ENCODE data around the gene DNTT.

The DNTT gene

GRCh38 chr10:96378741-96379140 is 74.5 kb downstream of the DNTT start:
- ChIA-PET POLR2A (no interaction called here), CTCF (no interaction called here)
- TF ChIP-seq L3MBTL2 (conservative IDR thresholded peaks at IDR 0.05), result no peak
- TF ChIP-seq CTBP1 (IDR thresholded peaks at IDR 0.05; ENCODE audit: borderline replicate concordance), result no peak
- TF ChIP-seq BHLHE40 (IDR thresholded peaks at IDR 0.05; ENCODE audit: borderline replicate concordance), result no peak
- no peak for DNase-seq (ENCODE audit: extremely low spot score)

GRCh38 chr10:96379758-96380157 is 75.5 kb downstream of the DNTT start:
- CTCF ChIA-PET, result no interaction called here
- TF ChIP-seq FOXA1 (IDR thresholded peaks at IDR 0.05), result no peak
- TF ChIP-seq LEF1 (IDR thresholded peaks at IDR 0.05; ENCODE audit: borderline replicate concordance), result no peak
- no peak for TF ChIP-seq FOXM1 (IDR thresholded peaks at IDR 0.05; ENCODE audit: borderline replicate concordance)
- TF ChIP-seq TARDBP (IDR thresholded peaks at IDR 0.05), result no peak
- no peak for TF ChIP-seq SUZ12 (IDR thresholded peaks at IDR 0.05)
- no peak for TF ChIP-seq ELF4 (IDR thresholded peaks at IDR 0.05)
- no peak for TF ChIP-seq ZNF384 (IDR thresholded peaks at IDR 0.05)
- TF ChIP-seq PKNOX1 (IDR thresholded peaks at IDR 0.05), result no peak
- no peak for TF ChIP-seq L3MBTL2 (conservative IDR thresholded peaks at IDR 0.05)
- no peak for TF ChIP-seq BHLHE40 (IDR thresholded peaks at IDR 0.05; ENCODE audit: borderline replicate concordance)
- TF ChIP-seq HDGF (IDR thresholded peaks at IDR 0.05; ENCODE audit: borderline replicate concordance), result no peak
- TF ChIP-seq CTBP1 (IDR thresholded peaks at IDR 0.05; ENCODE audit: borderline replicate concordance), result no peak
- TF ChIP-seq ARNT (IDR thresholded peaks at IDR 0.05), result no peak
- TF ChIP-seq NFRKB (IDR thresholded peaks at IDR 0.05), result no peak
- TF ChIP-seq FOXK2 (IDR thresholded peaks at IDR 0.05), result no peak
- TF ChIP-seq SP1 (IDR thresholded peaks at IDR 0.05), result no peak
- no peak for DNase-seq (ENCODE audit: extremely low spot score)
- POLR2A ChIA-PET, result no interaction called here

- ChIA-PET POLR2A (no interaction called here), CTCF (interaction anchor here (0.5 to 0.8 kb wide), 2 partner anchors 33 to 224 kb away, joined by 3 to 4 read pairs; no protein-coding TSS in a partner anchor)
- DNase-seq (ENCODE audit: extremely low spot score), result no peak
- no peak for TF ChIP-seq PKNOX1 (IDR thresholded peaks at IDR 0.05)
- no peak for TF ChIP-seq ELF4 (IDR thresholded peaks at IDR 0.05)
- TF ChIP-seq FOXM1 (IDR thresholded peaks at IDR 0.05; ENCODE audit: borderline replicate concordance), result no peak
- no peak for TF ChIP-seq SP1 (IDR thresholded peaks at IDR 0.05)
- no peak for TF ChIP-seq ARNT (IDR thresholded peaks at IDR 0.05)
- TF ChIP-seq SUZ12 (IDR thresholded peaks at IDR 0.05), result no peak
- no peak for TF ChIP-seq L3MBTL2 (conservative IDR thresholded peaks at IDR 0.05)
- no peak for TF ChIP-seq BHLHE40 (IDR thresholded peaks at IDR 0.05; ENCODE audit: borderline replicate concordance)
- TF ChIP-seq CTBP1 (IDR thresholded peaks at IDR 0.05; ENCODE audit: borderline replicate concordance), result no peak
Measured at GRCh38 chr10:96380821-96381220, 76.6 kb downstream of the DNTT start.

GRCh38 chr10:96384506-96384905 is 80.3 kb downstream of the DNTT start:
- no peak for DNase-seq (ENCODE audit: extremely low spot score)
- no peak for TF ChIP-seq NFRKB (IDR thresholded peaks at IDR 0.05)
- TF ChIP-seq L3MBTL2 (conservative IDR thresholded peaks at IDR 0.05), result no peak
- no peak for TF ChIP-seq CTBP1 (IDR thresholded peaks at IDR 0.05; ENCODE audit: borderline replicate concordance)
- no peak for TF ChIP-seq SUZ12 (IDR thresholded peaks at IDR 0.05)
- no peak for TF ChIP-seq BHLHE40 (IDR thresholded peaks at IDR 0.05; ENCODE audit: borderline replicate concordance)
- no peak for TF ChIP-seq FOXM1 (IDR thresholded peaks at IDR 0.05; ENCODE audit: borderline replicate concordance)
- TF ChIP-seq ZNF384 (IDR thresholded peaks at IDR 0.05), result no peak
- no peak for TF ChIP-seq ARNT (IDR thresholded peaks at IDR 0.05)
- TF ChIP-seq ELF4 (IDR thresholded peaks at IDR 0.05), result no peak
- no peak for TF ChIP-seq SP1 (IDR thresholded peaks at IDR 0.05)
- no peak for TF ChIP-seq FOXA1 (IDR thresholded peaks at IDR 0.05)
- POLR2A ChIA-PET, result no interaction called here
- CTCF ChIA-PET, result no interaction called here

GRCh38 chr10:96387161-96387560 is 82.9 kb downstream of the DNTT start:
- TF ChIP-seq SP1 (IDR thresholded peaks at IDR 0.05) (no peak), ZNF384 (IDR thresholded peaks at IDR 0.05) (no peak), TARDBP (IDR thresholded peaks at IDR 0.05) (no peak), NFRKB (IDR thresholded peaks at IDR 0.05) (no peak), ELF4 (IDR thresholded peaks at IDR 0.05) (no peak), FOXM1 (IDR thresholded peaks at IDR 0.05; ENCODE audit: borderline replicate concordance) (no peak), FOXK2 (IDR thresholded peaks at IDR 0.05) (no peak), BHLHE40 (IDR thresholded peaks at IDR 0.05; ENCODE audit: borderline replicate concordance) (no peak), HDGF (IDR thresholded peaks at IDR 0.05; ENCODE audit: borderline replicate concordance) (no peak)
- ChIA-PET CTCF (interaction anchor here (0.6 kb wide), 1 partner anchor 10 kb away, joined by 3 read pairs; no protein-coding TSS in a partner anchor), POLR2A (no interaction called here)
- DNase-seq (ENCODE audit: extremely low spot score), result no peak

GRCh38 chr10:96387601-96388000 is 83.4 kb downstream of the DNTT start:
- TF ChIP-seq FOXM1 (IDR thresholded peaks at IDR 0.05; ENCODE audit: borderline replicate concordance) (no peak), L3MBTL2 (conservative IDR thresholded peaks at IDR 0.05) (no peak), NFRKB (IDR thresholded peaks at IDR 0.05) (no peak), PKNOX1 (IDR thresholded peaks at IDR 0.05) (no peak), FOXA1 (IDR thresholded peaks at IDR 0.05) (no peak), ZNF384 (IDR thresholded peaks at IDR 0.05) (no peak), FOXK2 (IDR thresholded peaks at IDR 0.05) (no peak), ELF4 (IDR thresholded peaks at IDR 0.05) (no peak), SP1 (IDR thresholded peaks at IDR 0.05) (no peak)
- POLR2A ChIA-PET, result no interaction called here
- CTCF ChIA-PET, result no interaction called here
- no peak for DNase-seq (ENCODE audit: extremely low spot score)

All from HEK293T (cell line).